ENCODE data around the gene MLXIPL.

DNA sequence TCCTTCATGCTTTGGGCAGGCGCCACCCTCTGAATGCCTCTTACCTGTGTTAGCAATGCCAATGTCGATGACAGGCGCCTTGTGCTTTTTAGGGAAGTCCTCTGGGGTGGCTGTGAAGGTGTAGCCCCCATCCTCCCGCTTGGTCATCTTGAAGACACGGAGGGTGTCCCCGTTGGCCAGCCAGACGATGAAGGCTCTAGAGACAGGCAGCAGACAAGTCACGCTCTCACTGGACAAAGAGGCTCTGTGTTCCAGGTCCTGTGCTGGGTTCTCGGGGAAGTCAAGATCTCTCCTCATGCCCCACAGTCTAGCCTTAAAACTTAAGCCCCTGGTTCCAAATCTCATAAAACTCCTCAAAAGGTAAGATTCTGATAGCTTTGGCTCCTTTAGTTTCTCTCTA is 51.0 kb downstream of the MLXIPL start:
- TF ChIP-seq, protein P1, sequence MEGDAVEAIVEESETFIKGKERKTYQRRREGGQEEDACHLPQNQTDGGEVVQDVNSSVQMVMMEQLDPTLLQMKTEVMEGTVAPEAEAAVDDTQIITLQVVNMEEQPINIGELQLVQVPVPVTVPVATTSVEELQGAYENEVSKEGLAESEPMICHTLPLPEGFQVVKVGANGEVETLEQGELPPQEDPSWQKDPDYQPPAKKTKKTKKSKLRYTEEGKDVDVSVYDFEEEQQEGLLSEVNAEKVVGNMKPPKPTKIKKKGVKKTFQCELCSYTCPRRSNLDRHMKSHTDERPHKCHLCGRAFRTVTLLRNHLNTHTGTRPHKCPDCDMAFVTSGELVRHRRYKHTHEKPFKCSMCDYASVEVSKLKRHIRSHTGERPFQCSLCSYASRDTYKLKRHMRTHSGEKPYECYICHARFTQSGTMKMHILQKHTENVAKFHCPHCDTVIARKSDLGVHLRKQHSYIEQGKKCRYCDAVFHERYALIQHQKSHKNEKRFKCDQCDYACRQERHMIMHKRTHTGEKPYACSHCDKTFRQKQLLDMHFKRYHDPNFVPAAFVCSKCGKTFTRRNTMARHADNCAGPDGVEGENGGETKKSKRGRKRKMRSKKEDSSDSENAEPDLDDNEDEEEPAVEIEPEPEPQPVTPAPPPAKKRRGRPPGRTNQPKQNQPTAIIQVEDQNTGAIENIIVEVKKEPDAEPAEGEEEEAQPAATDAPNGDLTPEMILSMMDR (conservative IDR thresholded peaks at IDR 0.05 in 1 of 2, IDR thresholded peaks at IDR 0.05 in 1 of 2; ENCODE audit: extremely low read depth in 1 of 2, insufficient read depth in 1 of 2, low read depth in 1 of 2, low read length in 2 of 2), result no peak
- no peak for TF ChIP-seq EZH2 (IDR thresholded peaks at IDR 0.05; ENCODE audit: borderline replicate concordance, low read length)

All from mammary epithelial cell (primary cell).